Measurements from ENCODE around the gene ACP1.

The ACP1 gene

GRCh38 chr2:282371-283263 lies 17.9 kb downstream of the ACP1 start:
- no peak for DNase-seq

- DNase-seq, result no peak
Observed at GRCh38 chr2:283996-284794, 19.4 kb downstream of the ACP1 start.

- DNase-seq, result no peak
Observed at GRCh38 chr2:284896-285492, 20.2 kb downstream of the ACP1 start.

- DNase-seq, result no peak
Observed at GRCh38 chr2:285531-285930, 20.8 kb downstream of the ACP1 start.

GRCh38 chr2:286035-286434 lies 21.3 kb downstream of the ACP1 start:
- no peak for DNase-seq

- no peak for DNase-seq
Observed at GRCh38 chr2:286774-287392, 22.1 kb downstream of the ACP1 start.

- no peak for DNase-seq
Observed at GRCh38 chr2:287471-287885, 22.7 kb downstream of the ACP1 start.

- no peak for DNase-seq
Observed at GRCh38 chr2:287911-288757, 23.4 kb downstream of the ACP1 start, which contains the start of gene ALKAL2. Gene ALKAL2, minus strand, starts transcription at chr2:288091. Its CDS starts 256 bp downstream, at chr2:287835.

- no peak for DNase-seq
Observed at GRCh38 chr2:288758-289361, 24.1 kb downstream of the ACP1 start.

GRCh38 chr2:289362-290089 lies 24.8 kb downstream of the ACP1 start:
- DNase-seq, result no peak

- DNase-seq, result peak; percentile 46 to 48
Observed at GRCh38 chr2:290090-290722, 25.5 kb downstream of the ACP1 start.

- DNase-seq, result no peak
Observed at GRCh38 chr2:295090-295489, 30.3 kb downstream of the ACP1 start.

- no peak for DNase-seq
Observed at GRCh38 chr2:296354-296753, 31.6 kb downstream of the ACP1 start.

GRCh38 chr2:305366-305765 lies 40.6 kb downstream of the ACP1 start:
- no peak for DNase-seq

GRCh38 chr2:309148-309953 lies 44.6 kb downstream of the ACP1 start:
- DNase-seq, result no peak

GRCh38 chr2:309954-310510 lies 45.3 kb downstream of the ACP1 start:
- DNase-seq, result no peak

GRCh38 chr2:310994-311393 lies 46.2 kb downstream of the ACP1 start:
- no peak for DNase-seq

- DNase-seq, result no peak
Observed at GRCh38 chr2:313991-314390, 49.2 kb downstream of the ACP1 start.

Data from activated CD4-positive, alpha-beta T cell treated with anti-CD3 and anti-CD28 coated beads, Interleukin-2, amount 50 U/mL, for 4 hours (primary cell).